AG09319 (cell line): ENCODE measurements around the gene STAMBP.
A peak's percentile ranks its signal among the peaks of the same experiment; 100 is the strongest.

ENCODE experiments used
- DNase-seq: peaks from one replicate; pipeline ENCODE4 v3.0.0-alpha.2; 2010; ENCODE audit warnings: low read depth; ENCODE audit errors: extremely low read depth
- CTCF ChIP-seq: IDR thresholded peaks from 2 replicates; pipeline ENCODE4 v1.5.1; 2011; ENCODE audit warnings: low read depth, mild to moderate bottlenecking, inconsistent platforms, low read length, moderate library complexity

The STAMBP gene

DNA sequence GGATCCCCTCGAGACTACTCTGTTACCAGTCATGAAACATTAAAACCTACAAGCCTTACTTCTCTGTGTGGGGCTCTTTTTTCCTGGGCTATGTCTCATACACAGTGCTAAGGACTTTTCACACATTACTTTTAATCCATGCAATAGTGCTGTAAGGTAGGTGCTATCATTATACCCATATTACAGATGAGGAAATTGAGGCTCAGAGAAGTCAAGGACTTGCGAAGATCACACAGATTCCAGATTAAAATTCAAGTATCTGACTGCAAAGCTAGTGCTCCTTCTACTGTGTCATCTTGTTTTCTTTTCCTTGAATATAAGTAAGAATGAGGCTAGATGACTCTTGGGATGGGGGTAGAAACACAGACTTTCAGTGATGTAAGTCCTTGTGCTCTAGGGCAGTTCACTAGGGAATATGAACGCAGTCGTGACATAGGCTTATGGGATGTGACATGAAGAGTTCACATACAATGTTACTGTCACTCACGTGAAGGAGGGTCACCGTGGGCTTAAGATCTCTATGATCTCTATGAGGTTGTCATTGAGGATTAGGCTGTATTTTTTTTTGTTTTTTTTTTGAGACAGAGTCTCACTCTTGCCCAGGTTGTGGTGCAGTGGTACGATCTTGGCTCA, 91.0 kb downstream of the STAMBP start:
- DNase-seq, result no peak
- no peak for TF ChIP-seq CTCF

DNA sequence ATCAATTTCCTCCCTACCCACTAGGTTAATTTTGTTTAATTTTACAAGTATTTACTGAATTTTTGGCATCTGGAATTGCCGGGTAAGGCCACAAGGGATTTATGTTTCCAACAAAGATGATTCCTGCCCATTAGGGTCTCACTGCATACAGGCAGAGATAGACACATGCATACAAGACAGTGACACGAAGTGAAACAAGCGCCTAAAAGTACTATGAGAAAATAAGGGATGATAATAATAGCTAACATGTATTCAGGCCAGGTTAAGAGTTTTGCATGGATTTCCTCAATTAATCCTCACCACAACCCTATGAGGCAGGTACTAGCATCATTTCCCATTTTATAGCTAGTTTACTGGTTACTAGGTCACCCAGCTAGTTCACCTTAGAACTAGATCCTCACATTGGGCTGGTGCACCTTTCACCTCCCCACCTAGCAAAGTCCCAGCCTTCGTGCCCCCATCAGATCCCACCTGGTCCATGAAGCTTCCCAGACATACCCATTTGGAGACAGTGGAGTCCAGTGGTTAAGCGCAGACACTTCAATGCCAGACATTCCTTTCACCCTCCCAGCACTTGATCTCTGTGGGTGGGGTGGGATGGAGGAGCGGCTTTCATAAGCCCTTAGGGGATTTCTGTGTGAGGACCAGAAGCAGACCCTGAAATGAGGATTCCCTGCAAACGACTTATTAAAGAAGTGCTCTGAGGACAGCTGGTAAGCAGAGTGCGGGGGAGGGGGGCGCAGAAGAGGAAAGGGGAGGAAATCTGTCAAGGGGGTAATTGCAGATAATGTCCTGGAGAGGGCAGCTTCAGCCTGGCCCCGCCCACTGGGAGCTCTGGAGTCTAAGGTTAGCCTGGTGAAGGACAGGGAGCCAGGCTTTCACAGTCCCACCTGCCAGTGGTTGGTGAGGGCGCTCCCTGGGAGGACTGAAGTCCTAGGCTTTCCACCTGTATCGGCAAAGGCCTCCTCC, 92.1 kb downstream of the STAMBP start:
- no peak for DNase-seq
- TF ChIP-seq CTCF, result peak; percentile 14

DNA sequence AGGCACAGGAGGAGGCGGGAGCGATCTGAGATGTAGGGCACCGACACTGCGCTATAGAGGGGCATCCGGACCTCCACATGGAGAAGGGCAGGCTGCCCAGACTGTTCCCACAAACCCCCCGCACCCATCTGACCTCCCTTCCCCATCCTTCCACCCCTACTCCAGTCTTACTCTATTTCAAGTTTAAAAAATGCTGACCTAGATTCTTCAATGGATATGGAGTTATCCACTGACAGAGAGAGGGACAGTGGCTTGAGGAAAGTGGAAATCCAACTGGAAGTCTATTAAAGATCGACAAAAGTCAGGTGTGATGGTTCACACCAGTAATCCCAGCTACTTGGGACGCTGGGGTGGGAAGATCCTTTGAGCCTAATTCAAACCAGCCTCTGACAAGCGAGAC, 92.8 kb downstream of the STAMBP start:
- TF ChIP-seq CTCF, result no peak
- DNase-seq, result no peak

DNA sequence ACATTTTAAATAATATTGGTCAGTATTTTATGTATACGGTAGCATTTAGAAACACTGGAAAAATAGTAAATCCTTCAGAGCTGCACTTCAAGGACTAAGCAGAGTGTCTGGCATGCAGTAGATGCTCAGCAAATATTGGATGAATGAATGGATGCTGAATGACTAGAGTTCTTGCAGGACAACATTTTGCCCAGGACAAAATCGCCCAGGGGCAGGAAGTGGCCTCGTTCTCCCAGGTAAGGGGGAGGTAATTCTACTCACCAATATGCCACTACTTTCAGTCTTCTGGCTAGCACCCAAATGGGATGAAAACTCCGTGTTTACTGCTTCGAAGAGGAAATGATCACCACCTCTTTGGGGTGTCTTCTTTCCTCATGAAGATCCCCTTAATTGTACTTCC, 93.9 kb downstream of the STAMBP start:
- no peak for TF ChIP-seq CTCF
- DNase-seq, result no peak
